HG02973 (cell line): Measurements from ENCODE around the gene CDCA4.
"Not testable (repeated sequence)": the region's sequence is repeated elsewhere in the genome, so short reads cannot be mapped to it uniquely, and the experiment has no call there.

Experiments used
- ATAC-seq: cut with Tn5 transposase; IDR thresholded peaks from one replicate; pipeline ENCODE4 v1.9.1; 2021; ENCODE audit warnings: moderate library complexity; ENCODE audit not compliant: unreplicated experiment

Gene CDCA4

DNA sequence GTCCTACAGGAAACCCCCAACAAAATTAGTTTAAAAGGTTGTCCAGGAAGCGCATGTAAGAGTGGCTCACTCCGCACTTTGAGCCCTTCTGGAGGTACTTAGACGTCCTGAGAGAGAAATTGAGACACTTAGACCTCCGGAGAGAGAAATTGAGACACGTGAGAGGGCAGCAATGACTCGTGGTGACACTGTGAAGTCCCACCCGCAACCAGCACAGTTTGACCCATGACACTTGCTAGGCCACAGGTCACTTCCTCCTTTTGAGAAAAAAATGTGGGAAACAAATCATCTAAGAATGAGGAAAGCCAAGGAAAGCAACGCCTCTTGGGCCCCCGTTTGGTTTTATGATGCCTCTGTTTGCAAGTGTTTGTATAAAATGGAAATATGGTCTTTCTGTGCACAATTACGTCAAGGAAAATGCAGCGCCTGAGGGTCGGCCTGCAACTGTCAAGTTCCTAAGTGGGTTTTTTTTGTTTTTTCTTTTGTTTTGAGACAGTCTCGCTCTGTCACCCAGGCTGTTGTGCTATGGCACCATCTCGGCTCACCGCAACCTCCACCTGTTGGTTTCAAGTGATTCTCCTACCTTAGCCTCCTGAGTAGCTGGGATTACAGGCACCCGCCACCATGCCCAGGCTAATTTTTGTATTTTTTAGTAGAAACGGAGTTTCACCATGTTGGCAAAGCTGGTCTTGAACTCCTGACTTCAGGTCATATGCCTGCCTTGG lies 13.6 kb upstream of the CDCA4 start:
- ATAC-seq = no peak

DNA sequence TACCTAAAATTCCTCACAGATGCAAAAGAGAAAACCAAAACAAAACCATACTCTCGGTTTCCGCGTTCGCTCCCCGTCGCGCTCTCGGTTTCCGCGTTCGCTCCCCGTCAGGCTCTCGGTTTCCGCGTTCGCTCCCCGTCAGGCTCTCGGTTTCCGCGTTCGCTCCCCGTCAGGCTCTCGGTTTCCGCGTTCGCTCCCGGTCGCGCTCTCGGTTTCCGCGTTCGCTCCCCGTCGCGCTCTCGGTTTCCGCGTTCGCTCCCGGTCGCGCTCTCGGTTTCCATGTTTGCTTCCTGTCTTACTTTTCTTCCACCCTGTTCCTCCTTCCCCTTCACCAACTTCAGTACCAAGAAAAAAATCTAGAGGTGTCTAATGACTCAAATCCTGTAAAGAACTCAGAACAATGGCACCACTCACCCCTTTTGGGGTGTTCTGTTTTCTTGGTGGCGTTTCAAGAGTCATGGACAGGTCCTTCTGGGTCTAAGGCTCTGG lies 12.6 kb upstream of the CDCA4 start:
- ATAC-seq = not testable (repeated sequence)

DNA sequence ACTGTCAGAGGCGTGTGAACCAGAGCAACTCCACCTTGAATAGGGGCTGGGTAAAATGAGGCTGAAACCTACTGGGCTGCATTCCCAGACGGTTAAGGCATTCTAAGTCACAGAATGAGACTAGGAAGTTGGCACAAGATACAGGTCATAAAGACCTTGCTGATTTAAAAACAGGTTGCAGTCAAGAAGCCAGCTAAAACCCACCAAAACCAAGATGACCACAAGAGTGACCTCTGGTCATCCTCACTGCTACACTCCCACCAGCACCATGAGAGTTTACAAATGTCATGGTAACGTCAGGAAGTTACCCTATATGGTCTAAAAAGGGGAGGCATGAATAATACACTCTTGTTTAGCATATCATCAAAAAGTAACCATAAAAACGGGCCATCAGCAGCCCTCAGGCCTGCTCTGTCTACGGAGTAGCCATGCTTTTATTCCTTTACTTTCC lies 11.6 kb upstream of the CDCA4 start:
- ATAC-seq = not testable (repeated sequence)

DNA sequence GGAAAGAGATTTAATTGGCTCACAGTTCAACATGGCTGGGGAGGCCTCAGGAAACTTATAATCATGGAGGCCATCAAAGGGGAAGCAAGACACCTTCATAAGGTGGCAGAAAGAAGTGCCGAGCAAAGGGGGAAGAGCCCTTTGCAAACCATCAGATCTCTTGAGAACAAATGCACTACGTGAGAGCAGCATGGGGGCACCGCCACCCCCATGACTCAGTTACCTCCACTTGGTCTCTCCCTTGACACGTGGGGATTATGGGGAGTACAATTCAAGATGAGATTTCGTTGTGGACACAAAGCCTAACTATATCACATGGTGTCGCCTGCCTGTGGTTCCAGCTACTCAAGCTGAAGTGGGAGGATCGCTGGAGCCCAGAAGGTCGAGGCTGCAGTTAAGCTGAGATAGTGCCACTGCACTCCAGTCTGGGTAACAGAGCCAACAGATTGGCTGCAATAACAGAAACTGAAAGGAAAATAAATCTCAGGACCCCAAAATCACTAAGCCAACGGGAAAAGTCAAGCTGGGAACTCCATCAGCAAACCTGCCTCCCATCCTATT lies 10.0 kb upstream of the CDCA4 start:
- ATAC-seq = no peak

DNA sequence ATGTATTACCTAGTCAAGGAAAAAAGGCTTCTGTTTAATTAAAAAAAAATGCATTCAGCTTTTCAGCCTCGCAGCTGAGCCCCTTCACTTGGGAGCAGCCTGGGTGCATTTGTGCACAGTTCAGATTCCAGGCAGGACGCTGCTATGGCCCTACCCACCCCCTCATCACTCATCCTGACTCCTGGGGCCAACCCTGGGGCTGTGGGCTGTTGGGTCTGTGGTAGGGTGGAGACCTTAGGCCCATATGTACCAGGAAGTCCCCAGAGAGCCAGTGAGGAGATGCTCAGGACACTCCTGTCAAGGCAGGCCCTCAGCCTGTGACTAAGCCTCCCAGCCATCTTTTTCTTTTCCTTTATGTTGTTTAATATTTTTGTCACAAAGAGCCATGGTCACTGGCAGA lies 9.3 kb upstream of the CDCA4 start:
- ATAC-seq = no peak

DNA sequence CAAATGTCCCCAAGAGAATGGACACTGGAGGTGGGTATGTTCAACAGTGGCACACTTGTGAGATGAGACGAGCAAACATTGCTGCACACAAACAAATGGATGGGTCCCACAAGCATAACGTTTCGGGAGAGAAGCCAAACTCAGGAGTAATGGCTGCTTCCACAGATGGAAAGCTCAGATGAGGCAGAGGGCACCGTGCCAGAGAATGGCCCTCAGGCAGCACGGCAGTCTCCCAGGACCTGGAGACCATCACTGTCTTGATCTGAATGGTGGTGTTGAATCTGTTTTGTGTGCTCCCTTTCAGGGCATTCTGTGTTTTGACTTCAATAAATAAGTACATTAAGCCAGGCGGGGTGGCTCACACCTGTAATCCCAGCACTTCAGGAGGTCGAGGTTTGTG lies 8.5 kb upstream of the CDCA4 start:
- ATAC-seq = no peak

DNA sequence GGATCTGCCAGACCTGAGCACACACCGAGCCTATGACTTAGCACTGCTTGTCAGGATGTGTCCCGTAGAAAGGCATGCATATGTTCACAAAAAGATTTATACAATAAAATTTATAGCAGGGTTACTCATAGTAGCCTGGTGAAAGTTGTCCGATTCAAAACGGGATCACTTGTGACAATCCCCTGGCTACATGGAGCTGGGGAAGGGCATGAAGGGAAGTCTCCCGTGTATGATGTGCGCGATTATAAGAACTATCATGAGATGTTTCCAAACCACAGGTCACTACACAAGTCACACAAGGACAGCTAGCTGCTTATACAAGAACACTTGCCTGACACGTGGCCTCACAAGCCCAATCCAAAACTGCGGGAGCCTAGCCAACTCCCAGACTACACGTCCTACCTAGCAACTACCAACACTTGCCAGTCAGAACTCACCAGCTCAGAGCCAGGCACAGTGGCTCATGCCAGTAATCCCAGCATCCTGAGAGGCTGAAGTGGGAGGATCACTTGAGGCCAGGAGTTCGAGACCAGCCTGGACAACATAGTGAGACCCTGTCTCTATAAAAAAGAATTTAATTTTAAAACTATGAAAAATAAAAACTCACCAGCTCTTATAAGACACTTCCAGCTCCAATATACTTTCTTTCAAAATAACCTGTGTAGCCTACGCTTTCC lies 7.5 kb upstream of the CDCA4 start:
- no peak for ATAC-seq

DNA sequence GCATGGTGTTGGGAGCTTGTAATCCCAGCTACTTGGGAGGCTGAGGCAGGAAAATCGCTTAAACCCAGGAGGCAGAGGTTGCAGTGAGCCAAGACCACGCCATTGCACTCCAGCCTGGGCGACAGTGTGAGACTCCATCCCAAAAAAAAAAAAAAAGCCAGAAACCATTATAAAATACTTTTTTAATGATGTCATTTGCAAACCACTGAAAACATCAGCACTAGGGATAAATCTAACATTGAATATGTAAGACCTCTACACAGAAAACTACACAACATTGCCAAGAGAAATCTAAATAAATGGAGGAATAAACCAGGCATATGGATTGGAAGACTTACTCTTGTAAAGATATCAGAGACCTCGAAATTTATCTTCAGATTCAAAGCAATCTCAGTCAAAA lies 6.8 kb upstream of the CDCA4 start:
- not testable (repeated sequence) for ATAC-seq

DNA sequence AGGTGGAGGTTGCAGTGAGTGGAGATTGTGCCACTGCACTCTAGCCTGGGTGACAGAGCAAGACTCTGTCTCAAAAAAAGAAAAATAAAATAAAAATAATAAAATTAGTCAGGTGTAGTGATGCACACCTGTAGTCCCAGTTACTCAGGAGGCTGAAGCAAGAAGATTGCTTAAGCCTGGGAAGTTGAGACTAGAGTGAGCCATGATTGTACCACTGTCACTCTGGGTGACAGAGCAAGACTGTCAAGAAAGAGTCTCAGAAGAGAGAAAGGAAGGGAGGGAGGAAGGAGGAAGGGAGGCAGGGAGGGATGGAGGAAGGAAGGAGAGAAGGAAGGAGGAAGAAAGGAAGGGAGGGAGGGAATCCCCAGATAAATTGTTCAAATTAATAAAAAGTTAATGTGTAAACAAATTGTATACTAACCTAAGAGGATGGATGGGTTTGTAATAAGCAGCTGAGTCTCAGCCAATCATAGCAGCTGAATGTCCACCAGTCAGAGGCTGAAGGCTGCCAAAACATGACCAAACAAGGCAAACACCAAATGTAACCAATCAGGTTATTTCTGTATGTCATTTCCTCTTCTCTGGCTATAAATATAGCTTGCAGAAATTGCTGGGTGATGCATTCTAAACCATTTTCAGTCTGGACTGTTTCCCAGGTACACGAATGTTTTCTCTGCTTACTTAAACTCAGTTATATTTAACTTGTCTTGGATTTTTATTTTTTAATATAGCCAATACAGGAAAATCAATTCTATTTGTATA lies 6.1 kb upstream of the CDCA4 start:
- no peak for ATAC-seq

DNA sequence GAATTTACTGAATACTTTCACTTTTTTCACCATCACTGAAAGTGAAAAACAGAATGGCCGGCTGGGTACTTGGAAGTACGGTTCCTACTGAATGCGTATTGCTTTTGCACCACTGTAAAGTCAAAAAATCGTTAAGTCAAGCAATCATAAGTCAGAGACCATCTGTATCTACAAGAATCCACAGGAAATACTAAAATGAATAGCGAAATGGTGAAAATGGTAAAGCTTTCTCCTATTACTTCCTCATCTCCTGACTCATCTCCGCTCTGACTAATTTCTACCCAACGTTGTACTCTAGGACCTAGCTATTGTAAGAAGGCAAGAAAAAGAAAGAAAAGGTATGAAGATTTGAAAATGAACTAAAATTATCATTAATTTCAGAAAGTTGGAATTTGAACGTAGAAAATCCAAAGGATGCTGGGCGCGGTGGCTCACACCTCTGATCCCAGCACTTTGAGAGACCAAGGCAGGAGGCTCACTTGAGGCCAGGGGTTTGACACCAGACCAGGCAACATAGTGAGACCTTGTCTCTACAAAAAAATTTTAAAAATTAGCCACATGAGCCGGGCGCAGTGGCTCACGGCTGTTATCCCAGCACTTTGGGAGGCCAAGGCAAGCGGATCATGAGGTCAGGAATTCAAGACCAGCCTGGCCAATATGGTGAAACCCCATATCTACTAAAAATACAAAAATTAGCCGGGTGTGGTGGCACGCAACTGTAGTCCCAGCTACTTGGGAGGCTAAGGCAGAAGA lies 5.3 kb upstream of the CDCA4 start:
- ATAC-seq = no peak

DNA sequence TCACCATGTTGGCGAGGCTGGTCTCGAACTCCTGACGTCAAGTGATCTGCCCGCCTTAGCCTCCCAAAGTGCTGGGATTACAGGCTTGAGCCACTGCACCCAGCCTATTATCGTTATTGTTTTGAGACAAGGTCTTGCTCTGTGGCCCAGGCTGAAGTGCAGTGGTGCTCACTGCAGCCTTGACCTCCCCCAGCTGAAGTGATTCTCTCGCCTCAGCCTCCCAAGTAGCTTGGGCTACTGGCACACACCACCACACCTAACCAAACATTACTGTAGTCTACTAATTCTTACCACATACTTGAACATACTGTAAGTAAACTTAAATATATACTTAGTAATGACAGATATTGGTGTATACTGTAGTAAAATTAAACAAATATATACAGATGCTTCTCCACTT lies 4.5 kb upstream of the CDCA4 start:
- no peak for ATAC-seq

DNA sequence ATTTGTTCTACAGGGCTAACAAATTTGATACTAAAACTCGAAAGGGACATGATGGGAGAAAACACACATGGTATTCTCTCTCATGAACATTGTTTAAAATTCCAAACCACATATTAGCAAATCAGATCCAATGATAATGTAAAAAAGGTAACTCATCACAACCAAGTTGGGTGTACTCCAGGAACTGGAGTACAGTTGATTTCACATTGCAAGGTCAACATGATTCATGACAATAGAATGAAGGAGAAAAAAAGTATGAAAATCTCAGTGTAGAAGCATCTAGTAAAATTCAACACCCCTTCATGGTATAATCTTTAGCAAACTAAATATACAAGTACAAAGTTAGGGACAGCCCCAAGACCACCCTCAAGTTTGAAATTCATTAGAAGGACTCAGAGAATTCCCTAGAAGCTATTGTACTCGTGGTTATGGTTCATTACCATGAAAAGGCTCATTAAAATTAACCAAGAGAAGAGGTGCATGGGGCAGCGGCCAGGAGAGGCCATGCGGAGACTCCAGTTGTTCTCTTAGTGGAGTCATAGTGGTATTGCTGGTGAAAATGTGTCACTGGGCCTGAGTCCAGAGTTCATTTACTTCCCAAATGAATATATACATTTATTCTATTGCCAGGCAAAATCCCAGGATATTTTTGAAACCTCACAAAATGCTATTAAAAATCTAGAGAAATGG lies 3.1 kb upstream of the CDCA4 start:
- no peak for ATAC-seq

DNA sequence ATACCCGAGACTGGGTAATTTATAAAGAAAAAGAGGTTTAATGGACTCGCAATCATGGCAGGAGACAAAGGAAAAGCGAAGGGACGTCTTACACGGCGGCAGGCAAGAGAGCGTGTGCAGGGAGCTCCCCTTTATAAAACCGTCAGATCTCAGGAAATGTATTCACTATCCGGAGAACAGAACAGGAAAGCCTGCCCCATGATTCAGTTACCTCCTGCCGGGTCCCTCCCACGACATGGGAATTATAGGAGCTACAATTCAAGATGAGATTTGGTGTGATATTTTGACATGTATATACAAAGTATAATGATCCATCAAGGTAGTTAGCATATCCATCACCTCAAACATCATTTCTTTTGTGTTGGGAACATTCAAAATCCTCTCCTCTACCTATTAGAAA lies 2.3 kb upstream of the CDCA4 start:
- ATAC-seq = no peak

DNA sequence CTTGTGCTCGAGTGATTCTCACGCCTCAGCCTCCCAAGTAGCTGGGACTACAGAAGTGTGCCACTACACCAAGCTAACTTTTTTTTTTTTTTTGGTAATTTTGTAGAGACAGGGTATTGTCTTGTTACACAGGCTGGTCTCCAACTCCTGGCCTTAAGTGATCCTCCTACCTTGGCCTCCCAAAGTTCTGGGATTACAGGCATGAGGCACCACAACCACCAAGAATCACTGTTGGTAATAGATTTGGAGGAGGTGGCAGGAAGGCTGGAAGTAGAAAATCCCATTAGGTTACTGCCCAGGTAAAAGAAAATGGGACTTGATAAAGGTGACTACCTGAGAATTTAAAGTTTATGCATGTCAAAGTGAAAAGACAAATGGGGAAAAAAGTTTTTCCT lies 1.4 kb upstream of the CDCA4 start:
- no peak for ATAC-seq

DNA sequence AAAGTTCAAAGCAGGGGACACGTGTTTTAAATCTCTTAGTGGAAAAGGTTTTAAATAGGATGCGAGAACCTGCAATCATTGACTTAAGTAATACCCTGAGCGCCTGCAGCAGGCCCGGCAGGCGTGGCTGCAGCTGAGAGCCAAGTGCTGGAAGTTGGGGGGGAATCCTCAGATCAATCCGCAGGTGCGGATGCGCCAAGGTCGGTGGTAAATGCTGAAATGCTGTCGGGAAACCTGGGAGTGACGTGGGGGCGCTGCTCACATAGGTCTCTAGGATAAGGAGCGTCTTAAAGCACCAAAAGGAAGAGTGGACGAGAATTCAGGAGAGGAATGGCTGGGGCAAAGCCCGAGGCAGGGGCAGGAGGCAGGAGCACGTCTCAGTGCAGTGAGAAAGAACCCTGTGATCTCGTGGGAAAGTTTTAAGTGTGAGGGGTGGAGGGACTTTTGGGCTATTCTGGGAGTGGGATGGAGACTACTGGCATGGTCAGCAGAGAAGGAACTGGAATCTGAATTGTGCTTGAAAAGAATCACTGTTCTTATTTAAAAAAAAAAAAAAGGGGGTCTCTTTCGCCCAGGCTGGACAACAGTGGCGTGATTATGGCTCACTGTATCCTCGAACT lies 883 bp upstream of the CDCA4 start:
- no peak for ATAC-seq

DNA sequence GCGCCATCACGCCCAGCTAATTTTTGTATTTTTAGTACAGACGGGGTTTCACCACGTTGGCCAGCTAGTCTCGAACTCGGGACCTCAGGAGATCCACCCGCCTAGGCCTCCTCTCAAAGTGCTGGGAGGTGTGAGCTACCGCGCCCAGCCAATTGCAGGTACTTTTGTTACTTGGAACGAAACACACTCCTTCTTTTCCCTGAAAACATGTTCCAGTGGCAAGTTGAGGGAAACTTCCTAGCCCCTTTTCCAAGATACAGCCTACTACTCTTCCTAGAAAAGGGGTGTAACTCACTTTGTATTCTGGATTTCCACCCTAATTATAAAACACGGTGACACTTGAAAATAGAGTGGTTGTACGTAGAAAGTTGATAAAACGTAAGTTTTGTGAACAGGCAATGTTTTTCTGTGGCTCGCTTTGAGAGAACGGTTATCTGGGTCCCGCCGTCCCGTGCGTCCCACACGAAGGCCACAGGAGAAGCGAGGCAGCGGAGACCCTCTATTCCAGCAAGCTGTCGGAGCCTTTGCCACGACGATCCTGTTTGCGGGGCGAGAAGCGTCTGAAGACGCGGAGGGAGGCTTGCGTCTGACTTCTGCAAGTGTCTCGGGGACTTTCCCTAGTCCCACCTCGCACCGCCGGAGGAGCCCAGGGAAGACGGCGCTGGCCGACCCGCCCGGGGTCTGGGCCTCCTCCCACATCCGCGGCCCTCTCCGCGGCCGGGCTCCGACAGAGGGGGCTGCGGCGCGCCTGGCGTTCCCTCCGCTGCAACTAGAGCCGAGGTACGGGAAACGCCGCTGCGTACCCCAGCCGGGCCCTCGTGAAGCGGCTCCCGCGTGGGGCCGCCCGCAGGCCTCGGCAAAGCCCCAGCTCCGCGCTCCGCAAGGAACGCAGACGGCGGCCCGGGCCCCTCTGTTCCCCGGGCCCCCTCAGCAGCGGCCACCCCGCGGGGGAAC lies 745 bp downstream of the CDCA4 start:
- ATAC-seq = peak; percentile 20

DNA sequence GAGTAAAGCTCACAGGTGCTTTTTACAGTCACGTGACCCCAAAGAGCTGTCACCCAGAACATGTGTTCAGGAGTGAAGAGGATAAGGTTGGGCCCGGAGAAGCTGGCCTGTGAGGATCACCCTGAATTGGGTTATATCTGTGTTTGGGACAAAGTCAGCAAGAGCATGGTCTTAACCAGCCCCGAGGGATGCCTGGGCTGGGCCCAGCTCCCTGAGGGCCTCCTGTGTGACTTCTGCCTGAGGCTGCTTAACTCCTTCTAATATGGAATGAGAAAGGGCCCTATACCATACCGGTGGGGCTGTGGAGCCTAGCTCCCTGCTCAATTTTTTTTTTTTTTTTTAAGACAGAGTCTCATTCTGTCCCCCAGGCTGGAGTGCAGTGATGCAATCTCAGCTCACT lies 2.5 kb downstream of the CDCA4 start:
- no peak for ATAC-seq

DNA sequence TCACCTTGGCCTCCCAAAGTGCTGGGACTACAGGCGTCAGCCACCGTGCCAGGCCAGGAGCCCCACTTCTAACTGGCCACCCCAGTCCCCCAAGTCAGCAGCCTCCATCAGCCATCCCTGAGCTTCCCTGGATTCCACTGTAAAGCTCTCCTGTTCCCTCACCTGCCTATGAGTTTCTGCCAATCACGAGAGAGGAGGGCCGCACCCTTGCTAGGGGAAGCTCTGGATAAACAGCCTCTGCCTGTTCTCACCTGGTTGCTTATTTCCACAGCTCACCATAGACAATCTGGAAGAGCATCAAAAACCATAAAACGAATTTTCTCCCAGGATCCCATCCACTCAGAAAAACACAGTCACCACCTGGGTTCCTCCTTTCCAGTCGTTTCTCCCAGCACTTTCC lies 5.0 kb downstream of the CDCA4 start:
- ATAC-seq = no peak

DNA sequence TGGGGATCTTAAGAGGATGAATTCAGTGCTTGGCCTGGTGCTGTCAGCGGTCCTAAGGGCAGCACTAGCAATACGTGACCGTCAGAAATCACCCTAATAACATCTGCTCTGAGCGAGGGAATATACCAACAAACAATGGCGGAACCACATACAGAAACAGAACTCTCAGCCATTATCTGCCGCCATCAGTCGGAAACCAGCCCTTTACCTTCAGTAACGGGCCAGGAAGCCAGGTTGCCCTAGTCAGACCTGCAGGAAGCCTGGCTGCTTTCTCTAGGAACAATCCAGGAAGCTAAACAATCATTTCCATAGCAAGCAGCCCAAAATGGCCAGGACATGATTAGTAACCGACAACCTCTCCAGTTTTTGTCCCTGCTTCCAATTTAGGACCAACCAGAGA lies 5.6 kb downstream of the CDCA4 start:
- no peak for ATAC-seq
